ENCODE measurements around the gene MINDY4.

GRCh38 chr7:30896036-30896435, 124.8 kb downstream of the MINDY4 start:
- TF ChIP-seq CTCF (conservative IDR thresholded peaks at IDR 0.05 in 1 of 2, IDR thresholded peaks at IDR 0.05 in 1 of 2; ENCODE audit: extremely low read depth in 1 of 2, insufficient read depth in 1 of 2, low read depth in 1 of 2, low read length in 2 of 2) (no peak), EZH2 (IDR thresholded peaks at IDR 0.05; ENCODE audit: borderline replicate concordance, low read length) (no peak)
